Measurements from ENCODE around the gene DLG2. TPM values are rescaled to one million over a fixed set of nuclear protein-coding genes. Genes with fewer than 3 reads are reported as not detected.

DLG2 gene
- total RNA-seq, 1 experiment from 2014 or later: 17.5 TPM

DNA sequence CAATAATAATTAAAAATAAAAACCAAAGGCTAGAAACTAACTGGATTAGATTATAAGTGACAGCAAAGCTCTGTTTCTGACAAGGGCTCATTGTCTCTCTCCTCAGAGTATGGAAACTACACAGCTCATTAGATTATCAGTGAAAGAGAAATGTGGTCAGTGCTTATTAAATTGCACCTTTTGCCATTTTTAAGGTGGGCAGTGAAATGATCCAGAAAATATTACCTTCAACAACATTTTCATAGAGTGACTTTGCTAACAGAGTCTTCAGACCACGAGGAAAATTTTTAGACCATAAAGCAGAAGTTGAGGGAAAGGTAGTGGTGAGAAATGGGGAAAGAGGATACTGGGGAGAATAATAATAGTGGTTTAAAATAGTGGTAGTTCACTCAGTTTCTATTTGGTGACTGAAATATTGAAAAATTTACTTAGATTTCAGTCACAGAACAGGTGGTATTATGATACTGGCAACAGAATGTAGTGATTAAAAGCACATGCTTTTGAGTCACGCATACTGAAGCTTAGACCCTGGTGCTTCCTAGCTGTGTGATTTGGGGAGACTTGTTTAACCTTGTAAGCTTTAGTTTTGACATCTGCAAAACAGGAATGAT, 1657.0 kb downstream of the DLG2 start:
- peaks cover 4% of the 10 kb centered on the region; the same call in 1 of the 2 replicates for H3K4me1 Mint-ChIP-seq

DNA sequence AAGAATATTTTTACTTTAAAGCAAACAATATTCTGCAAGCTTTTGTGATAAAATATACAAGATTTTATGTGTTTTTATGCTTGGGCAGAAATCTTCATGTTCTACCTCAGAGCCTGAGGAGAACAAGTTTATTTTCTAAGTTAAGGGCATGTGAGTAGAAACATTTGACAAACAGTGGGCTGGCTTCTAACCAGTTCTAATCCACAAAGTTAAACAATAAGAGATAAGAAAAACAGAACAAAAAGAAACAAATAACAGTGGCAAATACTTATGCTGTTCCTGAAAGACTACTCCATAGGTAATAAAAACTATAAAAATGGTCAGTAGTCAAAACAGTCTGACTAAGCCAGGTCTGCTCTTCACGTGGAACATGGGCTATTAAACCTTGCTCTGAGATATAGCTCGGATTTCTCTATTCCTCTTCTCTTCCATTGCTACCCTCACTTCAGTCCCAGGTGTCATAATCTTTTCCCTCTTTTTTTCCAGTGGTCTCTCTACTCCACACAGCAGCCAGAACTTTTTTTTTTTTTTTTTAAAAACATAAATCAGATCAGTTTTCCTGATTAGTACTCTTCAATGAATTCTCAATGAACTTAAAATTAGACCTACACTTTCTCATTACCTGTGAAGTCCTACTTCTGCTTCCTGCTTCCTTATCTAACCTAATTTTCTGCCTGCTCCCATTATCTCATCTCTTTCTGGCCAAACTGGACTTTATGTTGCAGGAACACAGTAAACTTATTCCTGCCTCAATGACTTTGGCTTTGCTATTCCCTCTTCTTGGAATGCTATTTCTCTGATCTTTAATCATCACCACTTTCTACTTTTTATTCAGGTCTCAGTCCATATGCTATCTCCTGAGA, 1669.9 kb downstream of the DLG2 start:
- Mint-ChIP-seq H3K27me3 (ENCODE audit: low read depth) (no peaks in the 10 kb centered on the region), H3K9me3 (no peaks in the 10 kb centered on the region), H3K4me1 (no peaks in the 10 kb centered on the region), H3K4me3 (no peak overlapping the region), H3K27ac (no peak overlapping the region), H3K36me3 (no peaks in the 10 kb centered on the region)
- DNase-seq (ENCODE audit: low spot score) (no peak), ATAC-seq (no peak)
- ChIA-PET POLR2A (no interaction called here), CTCF (no interaction called here)
- TF ChIP-seq NR3C1 (CRISPR knock-in tag; conservative IDR thresholded peaks at IDR 0.05; ENCODE audit: low read depth) (no peak), ELF4 (CRISPR knock-in tag; IDR thresholded peaks at IDR 0.05; ENCODE audit: low read depth) (no peak), GTF2I (CRISPR knock-in tag; conservative IDR thresholded peaks at IDR 0.05) (no peak), TCF7 (CRISPR knock-in tag; IDR thresholded peaks at IDR 0.05; ENCODE audit: low read depth) (no peak), IRF2 (CRISPR knock-in tag; IDR thresholded peaks at IDR 0.05; ENCODE audit: borderline replicate concordance, low read depth) (no peak), OVOL2 (CRISPR knock-in tag; IDR thresholded peaks at IDR 0.05; ENCODE audit: borderline replicate concordance) (no peak), ZNF671 (CRISPR knock-in tag; IDR thresholded peaks at IDR 0.05) (no peak), NR1H2 (CRISPR knock-in tag; IDR thresholded peaks at IDR 0.05) (no peak), CREB1 (CRISPR knock-in tag; IDR thresholded peaks at IDR 0.05) (no peak)
- TF ChIP-seq, protein P1, sequence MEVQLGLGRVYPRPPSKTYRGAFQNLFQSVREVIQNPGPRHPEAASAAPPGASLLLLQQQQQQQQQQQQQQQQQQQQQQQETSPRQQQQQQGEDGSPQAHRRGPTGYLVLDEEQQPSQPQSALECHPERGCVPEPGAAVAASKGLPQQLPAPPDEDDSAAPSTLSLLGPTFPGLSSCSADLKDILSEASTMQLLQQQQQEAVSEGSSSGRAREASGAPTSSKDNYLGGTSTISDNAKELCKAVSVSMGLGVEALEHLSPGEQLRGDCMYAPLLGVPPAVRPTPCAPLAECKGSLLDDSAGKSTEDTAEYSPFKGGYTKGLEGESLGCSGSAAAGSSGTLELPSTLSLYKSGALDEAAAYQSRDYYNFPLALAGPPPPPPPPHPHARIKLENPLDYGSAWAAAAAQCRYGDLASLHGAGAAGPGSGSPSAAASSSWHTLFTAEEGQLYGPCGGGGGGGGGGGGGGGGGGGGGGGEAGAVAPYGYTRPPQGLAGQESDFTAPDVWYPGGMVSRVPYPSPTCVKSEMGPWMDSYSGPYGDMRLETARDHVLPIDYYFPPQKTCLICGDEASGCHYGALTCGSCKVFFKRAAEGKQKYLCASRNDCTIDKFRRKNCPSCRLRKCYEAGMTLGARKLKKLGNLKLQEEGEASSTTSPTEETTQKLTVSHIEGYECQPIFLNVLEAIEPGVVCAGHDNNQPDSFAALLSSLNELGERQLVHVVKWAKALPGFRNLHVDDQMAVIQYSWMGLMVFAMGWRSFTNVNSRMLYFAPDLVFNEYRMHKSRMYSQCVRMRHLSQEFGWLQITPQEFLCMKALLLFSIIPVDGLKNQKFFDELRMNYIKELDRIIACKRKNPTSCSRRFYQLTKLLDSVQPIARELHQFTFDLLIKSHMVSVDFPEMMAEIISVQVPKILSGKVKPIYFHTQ (CRISPR knock-in tag; IDR thresholded peaks at IDR 0.05): no peak
- TF ChIP-seq, protein P2, sequence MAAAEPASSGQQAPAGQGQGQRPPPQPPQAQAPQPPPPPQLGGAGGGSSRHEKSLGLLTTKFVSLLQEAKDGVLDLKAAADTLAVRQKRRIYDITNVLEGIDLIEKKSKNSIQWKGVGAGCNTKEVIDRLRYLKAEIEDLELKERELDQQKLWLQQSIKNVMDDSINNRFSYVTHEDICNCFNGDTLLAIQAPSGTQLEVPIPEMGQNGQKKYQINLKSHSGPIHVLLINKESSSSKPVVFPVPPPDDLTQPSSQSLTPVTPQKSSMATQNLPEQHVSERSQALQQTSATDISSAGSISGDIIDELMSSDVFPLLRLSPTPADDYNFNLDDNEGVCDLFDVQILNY (CRISPR knock-in tag; IDR thresholded peaks at IDR 0.05): no peak
- TF ChIP-seq, protein P3, sequence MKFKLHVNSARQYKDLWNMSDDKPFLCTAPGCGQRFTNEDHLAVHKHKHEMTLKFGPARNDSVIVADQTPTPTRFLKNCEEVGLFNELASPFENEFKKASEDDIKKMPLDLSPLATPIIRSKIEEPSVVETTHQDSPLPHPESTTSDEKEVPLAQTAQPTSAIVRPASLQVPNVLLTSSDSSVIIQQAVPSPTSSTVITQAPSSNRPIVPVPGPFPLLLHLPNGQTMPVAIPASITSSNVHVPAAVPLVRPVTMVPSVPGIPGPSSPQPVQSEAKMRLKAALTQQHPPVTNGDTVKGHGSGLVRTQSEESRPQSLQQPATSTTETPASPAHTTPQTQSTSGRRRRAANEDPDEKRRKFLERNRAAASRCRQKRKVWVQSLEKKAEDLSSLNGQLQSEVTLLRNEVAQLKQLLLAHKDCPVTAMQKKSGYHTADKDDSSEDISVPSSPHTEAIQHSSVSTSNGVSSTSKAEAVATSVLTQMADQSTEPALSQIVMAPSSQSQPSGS (CRISPR knock-in tag; IDR thresholded peaks at IDR 0.05; ENCODE audit: borderline replicate concordance, low read depth): no peak
- TF ChIP-seq, protein P4, sequence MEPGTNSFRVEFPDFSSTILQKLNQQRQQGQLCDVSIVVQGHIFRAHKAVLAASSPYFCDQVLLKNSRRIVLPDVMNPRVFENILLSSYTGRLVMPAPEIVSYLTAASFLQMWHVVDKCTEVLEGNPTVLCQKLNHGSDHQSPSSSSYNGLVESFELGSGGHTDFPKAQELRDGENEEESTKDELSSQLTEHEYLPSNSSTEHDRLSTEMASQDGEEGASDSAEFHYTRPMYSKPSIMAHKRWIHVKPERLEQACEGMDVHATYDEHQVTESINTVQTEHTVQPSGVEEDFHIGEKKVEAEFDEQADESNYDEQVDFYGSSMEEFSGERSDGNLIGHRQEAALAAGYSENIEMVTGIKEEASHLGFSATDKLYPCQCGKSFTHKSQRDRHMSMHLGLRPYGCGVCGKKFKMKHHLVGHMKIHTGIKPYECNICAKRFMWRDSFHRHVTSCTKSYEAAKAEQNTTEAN (CRISPR knock-in tag; IDR thresholded peaks at IDR 0.05): no peak

More for the DNA sequence above, 1657.0 kb downstream of the DLG2 start:
- POLR2A ChIA-PET: no interaction called here
- Mint-ChIP-seq H3K27me3 (ENCODE audit: low read depth) (no peaks in the 10 kb centered on the region), H3K9me3 (no peaks in the 10 kb centered on the region), H3K36me3 (no peaks in the 10 kb centered on the region), H3K4me3 (no peak overlapping the region), H3K27ac (0 out of 2 replicates have a peak overlapping the region, but pooled peaks have one; percentile 53)
- DNase-seq (ENCODE audit: low spot score) (no peak), ATAC-seq (no peak)
- CTCF ChIA-PET: interaction anchor here (1.5 kb wide), 1 partner anchor 133 kb away, joined by 5 read pairs; no protein-coding TSS in a partner anchor
- TF ChIP-seq, protein P5, sequence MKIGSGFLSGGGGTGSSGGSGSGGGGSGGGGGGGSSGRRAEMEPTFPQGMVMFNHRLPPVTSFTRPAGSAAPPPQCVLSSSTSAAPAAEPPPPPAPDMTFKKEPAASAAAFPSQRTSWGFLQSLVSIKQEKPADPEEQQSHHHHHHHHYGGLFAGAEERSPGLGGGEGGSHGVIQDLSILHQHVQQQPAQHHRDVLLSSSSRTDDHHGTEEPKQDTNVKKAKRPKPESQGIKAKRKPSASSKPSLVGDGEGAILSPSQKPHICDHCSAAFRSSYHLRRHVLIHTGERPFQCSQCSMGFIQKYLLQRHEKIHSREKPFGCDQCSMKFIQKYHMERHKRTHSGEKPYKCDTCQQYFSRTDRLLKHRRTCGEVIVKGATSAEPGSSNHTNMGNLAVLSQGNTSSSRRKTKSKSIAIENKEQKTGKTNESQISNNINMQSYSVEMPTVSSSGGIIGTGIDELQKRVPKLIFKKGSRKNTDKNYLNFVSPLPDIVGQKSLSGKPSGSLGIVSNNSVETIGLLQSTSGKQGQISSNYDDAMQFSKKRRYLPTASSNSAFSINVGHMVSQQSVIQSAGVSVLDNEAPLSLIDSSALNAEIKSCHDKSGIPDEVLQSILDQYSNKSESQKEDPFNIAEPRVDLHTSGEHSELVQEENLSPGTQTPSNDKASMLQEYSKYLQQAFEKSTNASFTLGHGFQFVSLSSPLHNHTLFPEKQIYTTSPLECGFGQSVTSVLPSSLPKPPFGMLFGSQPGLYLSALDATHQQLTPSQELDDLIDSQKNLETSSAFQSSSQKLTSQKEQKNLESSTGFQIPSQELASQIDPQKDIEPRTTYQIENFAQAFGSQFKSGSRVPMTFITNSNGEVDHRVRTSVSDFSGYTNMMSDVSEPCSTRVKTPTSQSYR (CRISPR knock-in tag; IDR thresholded peaks at IDR 0.05): no peak
- TF ChIP-seq, protein P6, sequence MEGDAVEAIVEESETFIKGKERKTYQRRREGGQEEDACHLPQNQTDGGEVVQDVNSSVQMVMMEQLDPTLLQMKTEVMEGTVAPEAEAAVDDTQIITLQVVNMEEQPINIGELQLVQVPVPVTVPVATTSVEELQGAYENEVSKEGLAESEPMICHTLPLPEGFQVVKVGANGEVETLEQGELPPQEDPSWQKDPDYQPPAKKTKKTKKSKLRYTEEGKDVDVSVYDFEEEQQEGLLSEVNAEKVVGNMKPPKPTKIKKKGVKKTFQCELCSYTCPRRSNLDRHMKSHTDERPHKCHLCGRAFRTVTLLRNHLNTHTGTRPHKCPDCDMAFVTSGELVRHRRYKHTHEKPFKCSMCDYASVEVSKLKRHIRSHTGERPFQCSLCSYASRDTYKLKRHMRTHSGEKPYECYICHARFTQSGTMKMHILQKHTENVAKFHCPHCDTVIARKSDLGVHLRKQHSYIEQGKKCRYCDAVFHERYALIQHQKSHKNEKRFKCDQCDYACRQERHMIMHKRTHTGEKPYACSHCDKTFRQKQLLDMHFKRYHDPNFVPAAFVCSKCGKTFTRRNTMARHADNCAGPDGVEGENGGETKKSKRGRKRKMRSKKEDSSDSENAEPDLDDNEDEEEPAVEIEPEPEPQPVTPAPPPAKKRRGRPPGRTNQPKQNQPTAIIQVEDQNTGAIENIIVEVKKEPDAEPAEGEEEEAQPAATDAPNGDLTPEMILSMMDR (IDR thresholded peaks at IDR 0.05): no peak
- TF ChIP-seq FOXK1 (CRISPR knock-in tag; IDR thresholded peaks at IDR 0.05) (no peak), TCF7 (CRISPR knock-in tag; IDR thresholded peaks at IDR 0.05; ENCODE audit: low read depth) (no peak), SMAD4 (CRISPR knock-in tag; IDR thresholded peaks at IDR 0.05) (no peak), KAT7 (CRISPR knock-in tag; IDR thresholded peaks at IDR 0.05; ENCODE audit: borderline replicate concordance) (no peak), OVOL2 (CRISPR knock-in tag; IDR thresholded peaks at IDR 0.05; ENCODE audit: borderline replicate concordance) (no peak), JAZF1 (CRISPR knock-in tag; IDR thresholded peaks at IDR 0.05) (no peak), FOXP1 (CRISPR knock-in tag; IDR thresholded peaks at IDR 0.05; ENCODE audit: borderline replicate concordance) (no peak)
- TF ChIP-seq, protein P7, sequence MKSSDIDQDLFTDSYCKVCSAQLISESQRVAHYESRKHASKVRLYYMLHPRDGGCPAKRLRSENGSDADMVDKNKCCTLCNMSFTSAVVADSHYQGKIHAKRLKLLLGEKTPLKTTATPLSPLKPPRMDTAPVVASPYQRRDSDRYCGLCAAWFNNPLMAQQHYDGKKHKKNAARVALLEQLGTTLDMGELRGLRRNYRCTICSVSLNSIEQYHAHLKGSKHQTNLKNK (CRISPR knock-in tag; IDR thresholded peaks at IDR 0.05): no peak

All from WTC11 (cell line).